A673 (cell line): ENCODE results near the gene DYTN. TPM values are rescaled to one million over a fixed set of nuclear protein-coding genes. Genes with fewer than 3 reads are reported as not detected.

Source experiments
- BruUV-seq: library from RNA; stranded (reverse); fragments of 400-500 nt; replicated peaks from 2 replicates; lab custom pipeline; 2021; lab: Mats Ljungman, UMichigan
- CTCF ChIA-PET: fragments of 300-600 bp; sonication (Branson Sonifier 250); formaldehyde crosslinking; loops from one replicate; lab custom pipeline; 2022; ENCODE audit warnings: antibody characterized with exemption; lab: Charles Lee
- POLR2A ChIA-PET: fragments of 300-600 bp; sonication (Branson Sonifier 250); formaldehyde crosslinking; loops from one replicate; lab custom pipeline; 2022; ENCODE audit warnings: antibody characterized with exemption; ENCODE audit not compliant: low non-redundant PET; lab: Charles Lee
- DNase-seq: peaks from one replicate; pipeline ENCODE4 v3.0.0-alpha.2; 2015; ENCODE audit warnings: low spot score
- H3K27ac ChIP-seq: fragments of 200-600 bp; sonication (generic); 2 replicates; pipeline ENCODE4 v1.5.1; 2016; ENCODE audit warnings: mixed run types, low read depth, mild to moderate bottlenecking, mixed read lengths, antibody characterized with exemption, low read length; ENCODE audit not compliant: poor library complexity, severe bottlenecking
- H3K27me3 ChIP-seq: fragments of 200-600 bp; sonication (generic); replicated peaks from 2 replicates; pipeline ENCODE4 v1.6.1; 2017; ENCODE audit warnings: mixed run types, low read depth, mild to moderate bottlenecking, mixed read lengths, antibody characterized with exemption, low read length; ENCODE audit not compliant: insufficient read depth, poor library complexity
- H3K36me3 ChIP-seq: fragments of 200-600 bp; sonication (generic); 2 replicates; pipeline ENCODE4 v1.6.1; 2016; ENCODE audit warnings: mixed run types, mild to moderate bottlenecking, mixed read lengths, antibody characterized with exemption, low read length; ENCODE audit not compliant: insufficient read depth, poor library complexity, severe bottlenecking
- H3K4me1 ChIP-seq: fragments of 200-600 bp; sonication (generic); 2 replicates; pipeline ENCODE4 v1.6.1; 2017; ENCODE audit warnings: mixed run types, mild to moderate bottlenecking, mixed read lengths, antibody characterized with exemption, low read length; ENCODE audit not compliant: insufficient read depth, poor library complexity, severe bottlenecking
- H3K4me3 ChIP-seq: fragments of 200-600 bp; sonication (generic); 2 replicates; pipeline ENCODE4 v1.5.1; 2016; ENCODE audit warnings: low read depth, mixed run types, mild to moderate bottlenecking, mixed read lengths, low read length; ENCODE audit not compliant: poor library complexity, severe bottlenecking
- H3K9me3 ChIP-seq: fragments of 200-600 bp; sonication (generic); 2 replicates; pipeline ENCODE4 v1.6.1; 2016; ENCODE audit warnings: mixed run types, low read depth, mild to moderate bottlenecking, mixed read lengths, antibody characterized with exemption, low read length; ENCODE audit not compliant: poor library complexity, severe bottlenecking
- CTCF ChIP-seq: fragments of 300-800, 200-600 bp; sonication (generic); conservative IDR thresholded peaks from 2 replicates; pipeline ENCODE4 v1.5.1; 2017; ENCODE audit warnings: low read depth, mild to moderate bottlenecking, antibody characterized with exemption, low read length, moderate library complexity, mixed read lengths
- EZH2 ChIP-seq: fragments of 200-600 bp; sonication (generic); IDR thresholded peaks from 2 replicates; pipeline ENCODE4 v1.6.1; 2017; ENCODE audit warnings: borderline replicate concordance, low read depth, mild to moderate bottlenecking, mixed read lengths, antibody characterized with exemption, low read length; ENCODE audit not compliant: poor library complexity, severe bottlenecking
- intact Hi-C: fragments of 100-400 bp; cut with micrococcal nuclease; formaldehyde crosslinking; loops from one replicate; pipeline ENCODE4 v1.10.0; 2022; ENCODE audit not compliant: unreplicated experiment
- total RNA-seq: library from RNA; stranded (reverse); gene quantifications from 2 replicates; pipeline ENCODE4 v1.2.3, GENCODE V29; 2021

DYTN gene
- total RNA-seq, 1 experiment from 2014 or later: not detected

GRCh38 chr2:206665251-206665650 is 52.9 kb downstream of the DYTN start:
- H3K4me3 ChIP-seq: no peak overlapping the region
- H3K9me3 ChIP-seq: no peaks in the 10 kb centered on the region
- H3K36me3 ChIP-seq: no peaks in the 10 kb centered on the region
- ChIA-PET CTCF (no interaction called here), POLR2A (no interaction called here)
- no peak for DNase-seq
- H3K27me3 ChIP-seq: peaks cover 35% of the 10 kb centered on the region
- no peak for TF ChIP-seq CTCF
- TF ChIP-seq EZH2: no peak
- H3K4me1 ChIP-seq: no peaks in the 10 kb centered on the region
- H3K27ac ChIP-seq: no peak overlapping the region
- intact Hi-C loops: no loop called here
- no TSS peak for BruUV-seq

- Histone ChIP-seq H3K27me3 (peaks cover 12% of the 10 kb centered on the region), H3K36me3 (no peaks in the 10 kb centered on the region), H3K27ac (no peak overlapping the region), H3K9me3 (no peaks in the 10 kb centered on the region), H3K4me3 (no peak overlapping the region), H3K4me1 (no peaks in the 10 kb centered on the region)
- intact Hi-C loops: no loop called here
- POLR2A ChIA-PET: no interaction called here
- BruUV-seq: no TSS peak
- DNase-seq: no peak
- CTCF ChIA-PET: no interaction called here
- TF ChIP-seq EZH2 (no peak), CTCF (no peak)
These were observed 61.1 kb downstream of the DYTN start for GRCh38 chr2:206657087-206657486.

GRCh38 chr2:206647985-206648384 is 70.2 kb downstream of the DYTN start:
- no peak for DNase-seq
- ChIA-PET CTCF (no interaction called here), POLR2A (no interaction called here)
- no peak for TF ChIP-seq CTCF
- TF ChIP-seq EZH2: no peak
- no peak overlapping the region for H3K4me3 ChIP-seq
- intact Hi-C loops: no loop called here
- H3K27me3 ChIP-seq: peaks cover 15% of the 10 kb centered on the region
- no peaks in the 10 kb centered on the region for H3K9me3 ChIP-seq
- H3K4me1 ChIP-seq: no peaks in the 10 kb centered on the region
- H3K36me3 ChIP-seq: no peaks in the 10 kb centered on the region
- H3K27ac ChIP-seq: no peak overlapping the region
- BruUV-seq: no TSS peak
